GM23338 (cell line): ENCODE data around the gene ACTMAP. TPM values are rescaled to one million over a fixed set of nuclear protein-coding genes. Genes with fewer than 3 reads are reported as not detected.

Source experiments
- ATAC-seq: fragments of 200-7000 bp; cut with Tn5 transposase; 3 replicates; pipeline ENCODE4 v1.9.1; 2020
- DNase-seq: peaks from one replicate; pipeline ENCODE4 v3.0.0-alpha.2; 2015; ENCODE audit warnings: low spot score
- H2AFZ ChIP-seq: fragments of 200-600 bp; sonication (generic); 2 replicates; pipeline ENCODE4 v1.8.0; 2016; ENCODE audit warnings: antibody characterized with exemption, mild to moderate bottlenecking, moderate library complexity
- H3F3A ChIP-seq: fragments of 200-600 bp; sonication (generic); replicated peaks from 2 replicates; pipeline ENCODE4 v1.8.0; 2017; ENCODE audit warnings: antibody characterized with exemption, mixed run types, low read depth
- H3K27ac ChIP-seq: fragments of 200-600 bp; sonication (generic); 2 replicates; pipeline ENCODE4 v1.6.1; 2016; ENCODE audit warnings: low read depth
- H3K27me3 ChIP-seq: fragments of 200-600 bp; sonication (generic); 2 replicates; pipeline ENCODE4 v1.8.0; 2016; ENCODE audit warnings: mild to moderate bottlenecking, mixed run types, moderate library complexity; ENCODE audit not compliant: insufficient read depth
- H3K36me3 ChIP-seq: fragments of 200-600 bp; sonication (generic); 2 replicates; pipeline ENCODE4 v1.8.0; 2016; ENCODE audit warnings: mild to moderate bottlenecking; ENCODE audit not compliant: insufficient read depth
- H3K4me1 ChIP-seq: fragments of 200-600 bp; sonication (generic); 2 replicates; pipeline ENCODE4 v1.8.0; 2016; ENCODE audit warnings: mild to moderate bottlenecking, moderate library complexity; ENCODE audit not compliant: insufficient read depth
- H3K4me2 ChIP-seq: fragments of 200-600 bp; sonication (generic); 2 replicates; pipeline ENCODE4 v1.7.1; 2017; ENCODE audit warnings: mixed run types
- H3K4me3 ChIP-seq: fragments of 200-600 bp; sonication (generic); 2 replicates; pipeline ENCODE4 v1.6.1; 2016; ENCODE audit warnings: mixed run types
- H3K79me2 ChIP-seq: fragments of 200-600 bp; sonication (generic); replicated peaks from 2 replicates; pipeline ENCODE4 v1.8.0; 2017; ENCODE audit warnings: mild to moderate bottlenecking; ENCODE audit not compliant: insufficient read depth
- H3K9me2 ChIP-seq: fragments of 200-600 bp; sonication (generic); 2 replicates; pipeline ENCODE4 v1.8.0; 2017; ENCODE audit not compliant: insufficient read depth
- H4K20me1 ChIP-seq: fragments of 200-600 bp; sonication (generic); replicated peaks from 2 replicates; pipeline ENCODE4 v1.8.0; 2017; ENCODE audit warnings: mild to moderate bottlenecking; ENCODE audit not compliant: insufficient read depth
- H3K27ac Mint-ChIP-seq: 2 replicates; pipeline ENCODE4 v1.8.0; 2020; ENCODE audit warnings: inconsistent platforms, mild to moderate bottlenecking, moderate library complexity, mixed read lengths
- H3K27me3 Mint-ChIP-seq: 3 replicates; pipeline ENCODE4 v1.8.0; 2022; ENCODE audit warnings: low read depth, mild to moderate bottlenecking, moderate library complexity, mixed read lengths, inconsistent platforms; ENCODE audit not compliant: insufficient read depth, poor library complexity
- H3K36me3 Mint-ChIP-seq: 3 replicates; pipeline ENCODE4 v1.8.0; 2021; ENCODE audit warnings: low read depth, mild to moderate bottlenecking, inconsistent platforms, moderate library complexity, mixed read lengths
- H3K4me1 Mint-ChIP-seq: 3 replicates; pipeline ENCODE4 v1.8.0; 2020; ENCODE audit warnings: mild to moderate bottlenecking, inconsistent platforms, mixed read lengths
- H3K4me3 Mint-ChIP-seq: 3 replicates; pipeline ENCODE4 v1.8.0; 2021; ENCODE audit warnings: moderate library complexity, mild to moderate bottlenecking, inconsistent platforms, mixed read lengths
- H3K9me3 Mint-ChIP-seq: 3 replicates; pipeline ENCODE4 v1.8.0; 2020; ENCODE audit warnings: moderate library complexity, mild to moderate bottlenecking, inconsistent platforms, mixed read lengths
- CREB1 ChIP-seq: fragments of 250-450 bp; sonication (Bioruptor Pico); IDR thresholded peaks from 2 replicates; pipeline ENCODE4 v1.5.0; 2020; ENCODE audit warnings: low read depth, mild to moderate bottlenecking, moderate library complexity
- EZH2 ChIP-seq: fragments of 200-600 bp; sonication (generic); IDR thresholded peaks from one replicate; pipeline ENCODE4 v1.8.0; 2017; ENCODE audit warnings: antibody characterized with exemption, mild to moderate bottlenecking, low read depth; ENCODE audit not compliant: unreplicated experiment
- JUNB ChIP-seq: IDR thresholded peaks from one replicate; pipeline ENCODE4 v1.6.1; 2016; ENCODE audit warnings: antibody characterized with exemption; ENCODE audit not compliant: unreplicated experiment
- NANOG ChIP-seq: IDR thresholded peaks from 2 replicates; pipeline ENCODE4 v1.6.1; 2016; ENCODE audit warnings: antibody characterized with exemption, borderline replicate concordance
- POLR2AphosphoS5 ChIP-seq: IDR thresholded peaks from 2 replicates; pipeline ENCODE4 v1.6.1; 2016; ENCODE audit warnings: antibody characterized with exemption, low read depth
- STAT1 ChIP-seq: IDR thresholded peaks from one replicate; pipeline ENCODE4 v1.6.1; 2016; ENCODE audit warnings: antibody characterized with exemption; ENCODE audit not compliant: unreplicated experiment
- ZNF114 ChIP-seq: fragments of 250-450 bp; sonication (Bioruptor Pico); IDR thresholded peaks from 2 replicates; pipeline ENCODE4 v1.5.0; 2020; ENCODE audit warnings: mild to moderate bottlenecking, moderate library complexity
- polyA plus RNA-seq: library from polyadenylated mRNA; unstranded; fragments of >200 nt; fragmentation: Nextera tagmentation; extraction: Ambion mirVana; gene quantifications from 2 replicates; pipeline ENCODE4 v1.2.1, GENCODE V29; 2016
- total RNA-seq: library from RNA; depleted of rRNA; stranded (reverse); fragments of >200 nt; shearing (Covaris generic); gene quantifications from 2 replicates; pipeline ENCODE4 v1.2.3, GENCODE V29; 2014
- TF ChIP-seq, protein P1 (sequence below): IDR thresholded peaks from 2 replicates; pipeline ENCODE4 v1.6.1; 2016; ENCODE audit warnings: antibody characterized with exemption
- TF ChIP-seq, protein P2 (sequence below), 2 experiments: fragments of 200-600 bp in 1 of 2; sonication (generic) in 1 of 2; conservative IDR thresholded peaks; 2 replicates each; pipeline versions ENCODE4 v1.5.1 to v1.6.1; 2016 to 2017; ENCODE audit warnings: antibody characterized with exemption in 2 of 2, low read depth in 2 of 2, mild to moderate bottlenecking in 2 of 2, moderate library complexity in 1 of 2

The ACTMAP gene
- total and polyA plus RNA-seq, 2 experiments from 2014 or later = 14.9 to 16.7 TPM

DNA sequence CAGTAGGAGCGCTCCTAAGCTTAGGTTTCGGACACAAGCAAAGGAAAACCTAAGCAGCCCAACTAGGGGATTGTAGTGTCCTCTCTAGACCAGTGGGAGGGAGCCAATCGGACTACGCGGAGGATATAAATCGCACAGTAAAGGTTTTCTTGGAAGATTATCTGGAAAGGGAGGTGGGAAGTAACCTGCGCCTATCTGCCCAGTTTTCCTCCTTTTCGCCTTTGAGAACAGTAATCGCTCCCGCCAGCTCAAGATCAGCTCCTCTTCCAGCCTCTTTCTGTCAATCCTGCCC lies 27.3 kb upstream of the ACTMAP start:
- H3K27ac Mint-ChIP-seq = peak overlapping the region; percentile 100
- no peaks in the 10 kb centered on the region for H4K20me1 ChIP-seq
- ATAC-seq (no peak), DNase-seq (no peak)
- no peaks in the 10 kb centered on the region for H3K36me3 ChIP-seq
- H3K27me3 Mint-ChIP-seq = peaks cover 17% of the 10 kb centered on the region
- H3K27me3 ChIP-seq = no peaks in the 10 kb centered on the region
- H3K4me1 ChIP-seq = peaks cover 11% of the 10 kb centered on the region
- TF ChIP-seq, protein P1, sequence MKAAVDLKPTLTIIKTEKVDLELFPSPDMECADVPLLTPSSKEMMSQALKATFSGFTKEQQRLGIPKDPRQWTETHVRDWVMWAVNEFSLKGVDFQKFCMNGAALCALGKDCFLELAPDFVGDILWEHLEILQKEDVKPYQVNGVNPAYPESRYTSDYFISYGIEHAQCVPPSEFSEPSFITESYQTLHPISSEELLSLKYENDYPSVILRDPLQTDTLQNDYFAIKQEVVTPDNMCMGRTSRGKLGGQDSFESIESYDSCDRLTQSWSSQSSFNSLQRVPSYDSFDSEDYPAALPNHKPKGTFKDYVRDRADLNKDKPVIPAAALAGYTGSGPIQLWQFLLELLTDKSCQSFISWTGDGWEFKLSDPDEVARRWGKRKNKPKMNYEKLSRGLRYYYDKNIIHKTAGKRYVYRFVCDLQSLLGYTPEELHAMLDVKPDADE = no peak
- TF ChIP-seq POLR2AphosphoS5 (peak; percentile 25; the same call in 1 of the 2 replicates), EZH2 (no peak), ZNF114 (CRISPR knock-in tag) (no peak)
- no peak overlapping the region for H2AFZ ChIP-seq
- H3K27ac ChIP-seq = peak overlapping the region; percentile 100
- H3K79me2 ChIP-seq = peaks cover 5% of the 10 kb centered on the region
- peak overlapping the region; percentile 54 for H3K4me3 ChIP-seq
- no peaks in the 10 kb centered on the region; the same call in 1 of the 3 replicates for H3K9me3 Mint-ChIP-seq
- peaks cover 8% of the 10 kb centered on the region for H3K36me3 Mint-ChIP-seq
- H3K4me2 ChIP-seq = peak overlapping the region; percentile 73
- H3K4me1 Mint-ChIP-seq = peaks cover 20% of the 10 kb centered on the region
- peaks cover 5% of the 10 kb centered on the region; the same call in 1 of the 2 replicates for H3F3A ChIP-seq
- H3K9me2 ChIP-seq = no peaks in the 10 kb centered on the region
- peak overlapping the region; percentile 79 for H3K4me3 Mint-ChIP-seq

DNA sequence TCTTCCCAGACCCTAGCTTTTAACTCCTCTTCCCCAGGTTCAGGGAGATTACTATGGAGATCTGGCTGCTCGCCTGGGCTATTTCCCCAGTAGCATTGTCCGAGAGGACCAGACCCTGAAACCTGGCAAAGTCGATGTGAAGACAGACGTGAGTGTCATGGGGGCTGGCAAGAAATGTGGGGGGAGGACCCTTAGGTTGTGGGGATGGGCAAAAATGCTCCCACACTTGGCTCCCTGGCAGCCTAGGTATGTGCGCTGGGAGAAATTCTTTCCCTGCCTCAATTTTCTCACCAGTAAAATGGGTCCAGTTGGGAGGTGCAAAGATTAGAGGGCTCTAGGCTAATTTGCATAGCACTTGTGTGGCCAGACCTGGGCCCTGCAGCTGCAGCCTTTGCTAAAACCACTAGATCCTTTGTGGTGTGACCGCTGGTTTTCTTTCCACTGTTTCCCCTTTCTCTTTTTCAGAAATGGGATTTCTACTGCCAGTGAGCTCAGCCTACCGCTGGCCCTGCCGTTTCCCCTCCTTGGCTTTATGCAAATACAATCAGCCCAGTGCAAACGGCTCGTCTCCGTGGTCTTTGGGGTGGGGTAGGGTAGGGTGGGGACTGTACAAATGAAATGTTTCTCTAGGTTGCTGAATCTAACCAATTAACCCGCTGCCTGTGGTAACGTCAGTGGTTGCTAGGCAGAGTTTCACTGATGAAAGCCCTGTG lies 26.8 kb upstream of the ACTMAP start:
- H3F3A ChIP-seq = peaks cover 5% of the 10 kb centered on the region; the same call in 1 of the 2 replicates
- H3K9me2 ChIP-seq = no peaks in the 10 kb centered on the region
- TF ChIP-seq STAT1 (no peak), NANOG (no peak), ZNF114 (CRISPR knock-in tag) (no peak), POLR2AphosphoS5 (no peak), EZH2 (no peak), JUNB (no peak), CREB1 (CRISPR knock-in tag) (peak; percentile 93)
- TF ChIP-seq, protein P2, sequence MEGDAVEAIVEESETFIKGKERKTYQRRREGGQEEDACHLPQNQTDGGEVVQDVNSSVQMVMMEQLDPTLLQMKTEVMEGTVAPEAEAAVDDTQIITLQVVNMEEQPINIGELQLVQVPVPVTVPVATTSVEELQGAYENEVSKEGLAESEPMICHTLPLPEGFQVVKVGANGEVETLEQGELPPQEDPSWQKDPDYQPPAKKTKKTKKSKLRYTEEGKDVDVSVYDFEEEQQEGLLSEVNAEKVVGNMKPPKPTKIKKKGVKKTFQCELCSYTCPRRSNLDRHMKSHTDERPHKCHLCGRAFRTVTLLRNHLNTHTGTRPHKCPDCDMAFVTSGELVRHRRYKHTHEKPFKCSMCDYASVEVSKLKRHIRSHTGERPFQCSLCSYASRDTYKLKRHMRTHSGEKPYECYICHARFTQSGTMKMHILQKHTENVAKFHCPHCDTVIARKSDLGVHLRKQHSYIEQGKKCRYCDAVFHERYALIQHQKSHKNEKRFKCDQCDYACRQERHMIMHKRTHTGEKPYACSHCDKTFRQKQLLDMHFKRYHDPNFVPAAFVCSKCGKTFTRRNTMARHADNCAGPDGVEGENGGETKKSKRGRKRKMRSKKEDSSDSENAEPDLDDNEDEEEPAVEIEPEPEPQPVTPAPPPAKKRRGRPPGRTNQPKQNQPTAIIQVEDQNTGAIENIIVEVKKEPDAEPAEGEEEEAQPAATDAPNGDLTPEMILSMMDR (conservative IDR thresholded peaks at IDR 0.05; ENCODE audit: low read depth in 2 of 2) = no peak
- H3K4me1 Mint-ChIP-seq = peaks cover 20% of the 10 kb centered on the region
- peak overlapping the region; percentile 100 for H3K27ac ChIP-seq
- H3K79me2 ChIP-seq = peaks cover 5% of the 10 kb centered on the region
- H3K4me2 ChIP-seq = peak overlapping the region; percentile 73
- H3K27me3 Mint-ChIP-seq = peaks cover 17% of the 10 kb centered on the region
- peak overlapping the region; percentile 54 for H3K4me3 ChIP-seq
- no peak overlapping the region for H2AFZ ChIP-seq
- peak overlapping the region; percentile 100 for H3K27ac Mint-ChIP-seq
- ATAC-seq = peak; percentile 63
- no peaks in the 10 kb centered on the region; the same call in 1 of the 3 replicates for H3K9me3 Mint-ChIP-seq
- no peaks in the 10 kb centered on the region for H4K20me1 ChIP-seq
- peak; percentile 96 for DNase-seq
- no peaks in the 10 kb centered on the region for H3K36me3 ChIP-seq
- H3K4me3 Mint-ChIP-seq = peak overlapping the region; percentile 79
- H3K27me3 ChIP-seq = no peaks in the 10 kb centered on the region
- peaks cover 7% of the 10 kb centered on the region for H3K36me3 Mint-ChIP-seq
- peaks cover 11% of the 10 kb centered on the region for H3K4me1 ChIP-seq
